ENCODE data around the gene LSM3.

LSM3 gene

GRCh38 chr3:14200841-14201240, 22.2 kb downstream of the LSM3 start:
- no peak for ATAC-seq (ENCODE audit: low read depth)
- Histone ChIP-seq H3K27ac (ENCODE audit: poor library complexity, severe bottlenecking) (no peak overlapping the region), H3K36me3 (ENCODE audit: low read depth) (peaks cover 33% of the 10 kb centered on the region), H3K4me3 (ENCODE audit: severe bottlenecking) (no peak overlapping the region), H3K27me3 (ENCODE audit: insufficient read depth, poor library complexity, severe bottlenecking) (no peaks in the 10 kb centered on the region), H3K4me1 (ENCODE audit: insufficient read depth, poor library complexity, severe bottlenecking) (peaks cover 32% of the 10 kb centered on the region), H3K9me3 (ENCODE audit: severe bottlenecking) (no peaks in the 10 kb centered on the region)
- TF ChIP-seq CTCF (IDR thresholded peaks at IDR 0.05; ENCODE audit: poor library complexity, severe bottlenecking) = no peak
- DNase-seq (ENCODE audit: low spot score) = no peak

- DNase-seq (ENCODE audit: low spot score) = no peak
Observed at GRCh38 chr3:14201940-14202684, 23.5 kb downstream of the LSM3 start.

GRCh38 chr3:14202874-14203520, 24.4 kb downstream of the LSM3 start:
- Histone ChIP-seq H3K9me3 (ENCODE audit: severe bottlenecking) (no peaks in the 10 kb centered on the region), H3K4me1 (ENCODE audit: insufficient read depth, poor library complexity, severe bottlenecking) (peaks cover 32% of the 10 kb centered on the region), H3K4me3 (ENCODE audit: severe bottlenecking) (no peak overlapping the region), H3K27ac (ENCODE audit: poor library complexity, severe bottlenecking) (no peak overlapping the region), H3K36me3 (ENCODE audit: low read depth) (peaks cover 14% of the 10 kb centered on the region), H3K27me3 (ENCODE audit: insufficient read depth, poor library complexity, severe bottlenecking) (no peaks in the 10 kb centered on the region)
- TF ChIP-seq CTCF (IDR thresholded peaks at IDR 0.05; ENCODE audit: poor library complexity, severe bottlenecking) = no peak
- DNase-seq (ENCODE audit: low spot score) = no peak
- ATAC-seq (ENCODE audit: low read depth) = no peak

More at GRCh38 chr3:14201940-14202684, 23.5 kb downstream of the LSM3 start:
- no peaks in the 10 kb centered on the region for H3K27me3 ChIP-seq (ENCODE audit: insufficient read depth, poor library complexity, severe bottlenecking)
- H3K27ac ChIP-seq (ENCODE audit: poor library complexity, severe bottlenecking) = no peak overlapping the region
- TF ChIP-seq CTCF (IDR thresholded peaks at IDR 0.05; ENCODE audit: poor library complexity, severe bottlenecking) = no peak
- ATAC-seq (ENCODE audit: low read depth) = no peak
- H3K4me1 ChIP-seq (ENCODE audit: insufficient read depth, poor library complexity, severe bottlenecking) = peaks cover 32% of the 10 kb centered on the region
- H3K9me3 ChIP-seq (ENCODE audit: severe bottlenecking) = no peaks in the 10 kb centered on the region
- no peak overlapping the region for H3K4me3 ChIP-seq (ENCODE audit: severe bottlenecking)
- peaks cover 22% of the 10 kb centered on the region for H3K36me3 ChIP-seq (ENCODE audit: low read depth)

- peaks cover 8% of the 10 kb centered on the region for H3K36me3 ChIP-seq (ENCODE audit: low read depth)
- H3K27me3 ChIP-seq (ENCODE audit: insufficient read depth, poor library complexity, severe bottlenecking) = no peaks in the 10 kb centered on the region
- DNase-seq (ENCODE audit: low spot score) (no peak), ATAC-seq (ENCODE audit: low read depth) (peak; percentile 53)
- H3K27ac ChIP-seq (ENCODE audit: poor library complexity, severe bottlenecking) = no peak overlapping the region
- no peak overlapping the region for H3K4me3 ChIP-seq (ENCODE audit: severe bottlenecking)
- H3K9me3 ChIP-seq (ENCODE audit: severe bottlenecking) = no peaks in the 10 kb centered on the region
- peaks cover 27% of the 10 kb centered on the region for H3K4me1 ChIP-seq (ENCODE audit: insufficient read depth, poor library complexity, severe bottlenecking)
- peak; percentile 88 for TF ChIP-seq CTCF (IDR thresholded peaks at IDR 0.05; ENCODE audit: poor library complexity, severe bottlenecking)
Observed at GRCh38 chr3:14203521-14204079, 25.0 kb downstream of the LSM3 start.

All from RWPE2 (cell line).